ENCODE results near the gene KCTD16.
A peak's percentile ranks its signal among the peaks of the same experiment; 100 is the strongest.

The KCTD16 gene

DNA sequence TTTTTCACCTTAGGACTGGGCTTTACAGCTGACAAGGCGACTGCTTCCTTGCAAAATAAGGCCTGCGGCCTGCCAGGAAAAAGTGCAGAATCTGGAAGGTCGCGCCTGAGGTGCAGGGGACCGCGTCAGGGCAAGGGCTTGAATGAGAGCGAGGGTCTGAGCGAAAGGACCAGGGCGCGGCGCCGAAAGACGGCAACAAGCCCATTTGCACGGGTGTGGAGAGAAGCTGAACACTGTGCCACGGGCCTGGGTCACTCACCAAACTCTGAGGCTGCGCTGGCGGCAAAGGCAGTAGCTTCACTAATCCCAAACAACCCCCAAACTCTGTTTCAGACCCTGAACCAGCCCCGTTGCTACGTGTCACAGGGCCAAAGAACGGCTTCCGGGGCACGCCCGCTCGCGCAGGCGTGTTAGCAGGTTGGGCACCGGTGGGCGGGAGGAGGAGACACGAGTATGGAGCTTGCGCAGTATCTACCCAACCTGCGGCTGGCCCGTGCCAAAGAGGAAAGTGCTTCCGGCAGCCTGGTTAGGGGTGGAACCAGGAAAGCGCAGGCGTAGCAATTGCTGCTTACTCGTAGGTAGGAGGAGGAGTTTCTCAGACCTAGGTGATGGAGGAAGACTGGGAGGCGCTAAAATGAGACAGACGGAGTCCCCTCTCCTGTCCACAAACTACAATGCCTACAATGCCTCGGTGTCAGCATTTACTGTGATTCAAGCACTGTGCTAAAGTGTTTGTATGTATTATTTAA lies at the start of gene KCTD16, which contains the start of gene YIPF5:
KCTD16 (plus strand) TSS at position 598 of the 749 bp plus-strand sequence.
YIPF5 (minus strand) TSS at position 384 of the 749 bp plus-strand sequence. CDS start 704 bp downstream, outside the sequence.
- DNase-seq, result peak; percentile 73 to 97 (median 90)

DNA sequence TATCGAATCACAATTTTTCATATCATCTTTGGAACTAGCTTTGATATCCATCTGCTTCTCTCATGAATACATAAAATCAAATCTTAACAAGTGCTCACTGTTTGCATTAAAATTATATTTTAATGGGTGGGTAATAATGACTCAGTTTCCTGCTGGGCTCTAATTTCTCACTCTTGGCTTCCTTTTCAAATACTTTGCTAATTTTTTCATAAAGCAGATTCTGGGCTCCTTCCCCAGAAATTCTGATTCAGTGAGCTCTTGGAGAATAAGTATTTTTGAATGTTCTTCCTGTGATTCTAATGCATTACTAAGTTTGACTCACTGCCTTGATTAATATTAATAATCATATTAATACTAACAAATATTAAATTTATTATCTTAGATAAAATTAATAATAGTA lies 49.1 kb upstream of the KCTD16 start:
- no peak for DNase-seq

DNA sequence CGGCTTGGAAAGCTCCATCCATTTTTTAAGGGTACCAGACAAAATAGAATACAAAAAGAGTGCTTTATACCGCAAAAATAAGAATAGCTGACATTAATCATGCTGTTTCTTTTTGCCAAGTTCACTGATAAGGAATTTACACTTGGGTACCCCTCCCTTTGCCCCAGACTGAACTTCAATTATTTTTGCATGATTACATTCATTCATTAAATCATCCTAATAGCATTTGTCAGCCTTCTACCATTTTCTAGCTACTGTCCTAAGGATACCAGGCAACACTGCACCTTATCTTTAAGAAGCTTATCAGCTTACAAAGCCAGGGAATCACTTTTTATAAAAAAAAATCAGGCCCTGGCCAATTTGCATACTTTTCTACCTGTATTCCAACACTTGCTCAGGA lies 48.6 kb upstream of the KCTD16 start:
- no peak for DNase-seq

DNA sequence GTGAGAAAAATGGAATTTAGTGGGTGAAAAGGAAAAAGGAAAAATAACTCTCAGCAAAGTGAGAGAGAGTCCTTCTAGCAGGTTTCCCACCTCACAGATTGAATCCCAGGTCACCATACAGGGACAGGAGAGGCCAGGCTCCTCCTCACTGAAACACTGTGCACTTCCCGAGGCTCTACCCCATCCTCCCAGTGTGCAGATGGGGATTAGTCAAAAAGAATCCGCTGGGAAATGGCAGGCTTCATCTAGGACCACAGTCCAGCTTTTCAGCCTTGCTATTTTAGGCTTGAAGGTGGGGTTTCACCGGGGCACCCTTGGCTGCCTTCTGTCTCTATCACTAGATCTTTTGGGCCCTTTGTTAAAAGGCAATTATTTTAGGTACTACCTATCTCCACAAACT lies 48.0 kb upstream of the KCTD16 start:
- no peak for DNase-seq

DNA sequence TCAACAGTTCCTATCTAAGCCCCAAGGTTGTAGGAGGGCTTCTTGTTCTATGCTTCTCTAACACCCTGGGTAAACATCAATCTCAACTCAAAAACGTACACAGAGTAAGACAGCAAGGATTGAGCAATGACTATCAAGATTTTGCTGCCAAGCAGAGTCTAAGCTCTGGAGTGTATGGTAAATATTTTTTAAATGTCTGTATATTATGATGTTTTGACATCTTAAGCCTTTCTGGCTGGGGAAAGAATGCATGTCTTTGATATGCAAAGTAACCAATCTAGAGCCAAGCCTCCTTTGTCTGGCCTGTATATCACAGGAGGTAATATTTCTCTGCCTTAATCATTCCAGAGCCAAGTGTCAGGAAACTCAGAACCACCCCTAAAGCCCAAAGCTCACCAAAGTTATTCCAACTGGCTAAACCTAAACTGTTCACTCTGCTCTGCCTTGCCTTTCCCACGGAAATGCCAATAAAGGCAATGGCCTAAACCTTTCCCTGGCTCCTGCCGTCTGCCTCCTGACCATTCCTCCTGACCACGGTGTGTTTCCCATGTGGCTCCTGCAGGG lies 45.4 kb upstream of the KCTD16 start:
- no peak for DNase-seq

DNA sequence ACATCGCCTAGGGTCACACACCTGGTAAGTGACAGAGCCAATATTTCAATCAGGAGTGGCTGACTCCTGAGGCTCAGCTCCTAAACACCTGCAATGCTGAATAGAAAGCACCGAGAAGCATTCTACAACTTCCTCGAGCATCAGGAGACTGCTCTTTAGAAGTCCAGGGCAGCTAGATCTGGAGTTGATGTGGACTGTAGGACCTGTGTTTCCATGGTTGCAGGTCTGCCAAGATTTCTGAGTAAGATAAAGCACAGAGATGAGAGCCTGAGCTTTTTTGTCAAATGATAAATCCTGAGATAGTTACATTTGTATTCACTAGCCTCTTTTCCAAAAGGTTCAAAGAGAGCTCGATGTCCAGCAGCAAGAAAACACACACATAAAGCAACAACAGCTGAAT lies 44.0 kb upstream of the KCTD16 start:
- DNase-seq, result no peak

DNA sequence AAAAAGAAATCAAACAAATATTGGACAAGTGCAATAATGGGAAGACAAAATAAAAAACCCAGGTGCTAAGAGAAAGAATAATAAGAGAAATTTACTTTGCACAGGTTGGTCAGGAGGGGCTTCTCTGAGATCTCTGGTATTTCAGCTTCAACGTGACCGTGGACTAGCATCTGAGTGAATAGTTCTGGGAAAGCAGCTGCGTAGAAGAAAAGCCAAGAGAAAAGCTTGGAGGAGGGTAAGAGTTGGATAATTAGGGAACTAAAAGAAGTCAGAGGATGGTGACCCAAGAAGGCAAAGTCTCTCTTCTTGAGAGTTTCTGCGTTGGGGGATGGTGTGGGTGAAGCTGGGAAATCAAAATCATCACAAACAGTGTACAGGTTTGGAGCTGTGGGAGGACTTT lies 41.8 kb upstream of the KCTD16 start:
- DNase-seq, result no peak

DNA sequence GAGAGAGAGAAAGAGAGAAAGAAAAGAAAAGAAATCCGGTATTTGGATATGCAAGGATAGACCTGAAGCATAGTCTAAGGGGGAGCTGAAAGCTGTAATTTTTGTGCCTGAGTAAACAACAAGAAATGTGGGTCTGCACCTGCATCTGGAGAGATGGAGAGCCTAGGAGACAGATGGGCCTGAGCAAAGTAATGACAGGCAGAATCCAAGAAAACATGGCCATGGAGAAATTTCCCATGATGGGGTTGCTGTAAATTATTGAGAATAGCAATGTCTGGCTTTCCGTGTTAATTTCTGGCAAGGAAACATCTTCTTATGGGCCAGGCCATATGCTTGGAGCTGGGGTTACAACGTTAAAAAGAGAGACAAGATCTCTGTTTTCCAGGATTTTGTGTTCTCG lies 40.4 kb upstream of the KCTD16 start:
- no peak for DNase-seq

DNA sequence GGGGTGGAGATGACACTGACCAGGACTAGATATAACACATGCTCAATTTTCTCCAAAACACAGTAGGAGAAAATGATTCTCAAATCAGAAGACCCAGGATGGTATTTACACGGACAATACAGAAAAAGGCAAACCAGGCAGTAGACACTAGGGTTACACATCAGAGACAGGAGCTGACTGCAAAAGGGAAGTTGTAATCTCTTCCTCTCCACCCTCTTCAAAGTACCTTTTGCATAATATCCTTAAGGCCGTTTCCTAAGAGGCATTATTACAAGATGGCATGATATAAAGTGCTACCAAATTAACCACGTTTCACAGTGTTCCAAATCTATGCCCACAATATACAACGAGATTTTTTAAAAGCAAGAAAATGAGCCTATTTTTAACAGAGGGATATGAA lies 39.4 kb upstream of the KCTD16 start:
- no peak for DNase-seq

DNA sequence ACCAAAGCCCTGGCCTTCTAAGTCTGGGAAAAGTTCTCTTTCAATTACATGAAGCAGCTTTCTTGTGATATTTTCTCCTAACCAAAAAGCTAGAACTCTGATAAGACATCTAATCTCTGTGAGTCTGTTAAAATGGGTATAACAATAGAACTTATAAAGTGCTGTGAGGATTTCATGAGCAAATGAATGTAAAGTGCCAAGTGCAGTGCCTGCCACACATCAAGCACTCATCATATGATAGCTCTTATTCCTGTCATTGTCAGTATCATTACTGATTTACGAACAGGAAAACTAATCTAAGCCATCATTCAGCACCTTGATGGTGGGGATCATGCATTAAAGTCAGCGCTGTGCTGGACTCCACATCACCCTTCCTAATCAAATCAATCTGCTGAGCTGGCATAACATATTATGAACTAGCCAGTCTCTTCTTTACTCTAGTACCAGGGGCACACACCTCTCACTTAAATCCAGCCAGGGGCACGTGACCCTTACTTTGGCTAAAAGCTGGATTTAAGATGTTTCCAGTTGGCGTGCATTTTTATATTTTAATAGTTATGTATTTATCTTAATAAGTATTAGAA lies 37.5 kb upstream of the KCTD16 start:
- no peak for DNase-seq

DNA sequence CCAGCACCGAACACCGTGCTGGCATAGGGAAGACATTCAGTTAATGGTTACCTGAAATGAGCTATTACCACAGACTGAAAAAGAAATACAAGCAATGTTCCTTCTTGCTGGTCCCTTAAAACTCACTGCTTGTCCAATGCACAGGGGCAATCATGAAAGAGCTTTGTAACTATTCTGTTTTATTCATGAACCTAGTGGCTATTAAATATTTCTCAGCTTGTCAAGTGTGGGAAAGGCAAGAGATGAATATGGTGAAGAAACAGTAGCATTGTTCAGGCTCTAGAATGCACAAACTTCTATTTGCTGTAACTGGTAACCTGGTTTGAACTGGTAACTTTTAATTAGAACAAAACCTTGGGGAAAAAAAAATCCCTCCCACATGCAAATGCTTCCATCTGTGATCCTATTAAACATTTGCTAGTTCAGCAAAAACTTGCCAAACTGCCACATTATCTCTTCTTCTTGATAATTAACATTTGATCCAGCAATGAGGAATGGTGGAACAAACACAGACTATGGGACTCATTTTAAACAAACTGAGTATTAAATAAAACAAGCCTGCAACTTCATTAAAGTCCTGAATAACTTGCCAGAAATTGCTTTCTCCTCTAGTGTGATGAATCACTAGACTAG lies 36.4 kb upstream of the KCTD16 start:
- DNase-seq, result no peak

DNA sequence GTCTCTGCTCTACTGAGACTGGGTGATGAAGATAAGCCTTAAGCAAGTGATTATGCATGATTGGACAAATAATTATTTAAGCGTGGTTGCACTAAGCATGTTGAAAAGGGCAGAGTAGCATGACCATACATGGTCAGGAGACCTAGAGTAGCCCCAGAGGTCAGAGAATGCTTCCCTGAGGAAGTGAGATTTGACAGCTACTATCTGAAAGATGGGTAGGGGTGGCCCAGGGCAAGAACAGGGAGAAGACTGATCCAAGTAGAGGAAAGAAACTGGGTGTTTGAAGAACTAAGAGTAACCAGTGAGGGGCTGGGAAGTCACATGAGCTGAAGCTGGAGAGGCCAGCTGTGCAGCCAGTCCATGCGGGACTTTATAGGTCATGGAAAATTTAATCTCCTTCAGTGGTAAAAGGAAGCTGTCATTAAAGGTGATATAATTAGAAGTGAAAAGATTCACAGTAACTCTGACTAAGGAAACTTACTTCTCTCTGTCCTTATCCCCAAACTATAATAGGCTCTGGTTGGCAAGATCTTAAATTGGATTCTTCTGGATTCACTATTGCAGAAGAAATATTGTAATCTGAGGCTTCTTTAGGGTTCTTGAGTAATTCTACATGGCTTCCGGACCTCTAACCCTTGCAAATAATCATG lies 35.4 kb upstream of the KCTD16 start:
- no peak for DNase-seq

DNA sequence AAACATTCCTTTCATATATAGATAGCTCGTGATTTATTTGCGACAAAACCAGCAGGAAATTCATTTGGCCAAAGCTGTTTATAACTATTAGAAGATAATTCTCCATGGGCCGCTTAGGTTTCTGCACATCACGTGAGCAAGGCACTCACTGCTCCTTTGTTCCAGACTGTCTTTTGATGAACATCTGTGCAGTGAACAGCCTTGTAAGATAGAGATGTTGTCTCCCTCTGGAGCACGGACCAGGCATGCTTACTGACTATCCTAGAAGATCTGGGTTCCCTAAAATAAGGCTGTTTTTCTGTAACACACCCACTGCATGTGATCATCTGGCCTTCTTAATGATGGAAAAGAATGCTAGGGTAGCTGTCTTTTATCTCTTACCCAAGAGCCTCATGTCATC lies 31.1 kb upstream of the KCTD16 start:
- DNase-seq, result peak in 17 of 56 donors; percentile 0 to 28 (median 5)

DNA sequence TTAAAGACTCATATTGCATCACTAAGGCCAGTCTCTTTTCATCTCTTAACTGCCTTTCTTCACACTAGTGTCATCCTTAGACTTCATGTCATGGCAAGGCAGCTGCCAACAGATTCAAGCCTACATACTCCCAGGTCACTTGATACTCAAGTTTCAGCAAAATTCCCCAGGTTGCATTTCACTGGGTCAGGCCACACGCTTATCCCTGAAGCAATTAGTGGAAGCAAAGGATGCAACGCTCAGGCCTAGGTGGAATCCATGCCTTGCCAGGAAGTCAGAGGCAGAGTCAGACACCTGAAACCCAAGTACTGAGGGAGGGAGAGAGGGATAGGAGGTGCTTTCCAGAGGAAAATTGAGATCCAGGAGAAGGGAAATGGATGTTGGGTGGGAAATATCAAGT lies 29.1 kb upstream of the KCTD16 start:
- no peak for DNase-seq

DNA sequence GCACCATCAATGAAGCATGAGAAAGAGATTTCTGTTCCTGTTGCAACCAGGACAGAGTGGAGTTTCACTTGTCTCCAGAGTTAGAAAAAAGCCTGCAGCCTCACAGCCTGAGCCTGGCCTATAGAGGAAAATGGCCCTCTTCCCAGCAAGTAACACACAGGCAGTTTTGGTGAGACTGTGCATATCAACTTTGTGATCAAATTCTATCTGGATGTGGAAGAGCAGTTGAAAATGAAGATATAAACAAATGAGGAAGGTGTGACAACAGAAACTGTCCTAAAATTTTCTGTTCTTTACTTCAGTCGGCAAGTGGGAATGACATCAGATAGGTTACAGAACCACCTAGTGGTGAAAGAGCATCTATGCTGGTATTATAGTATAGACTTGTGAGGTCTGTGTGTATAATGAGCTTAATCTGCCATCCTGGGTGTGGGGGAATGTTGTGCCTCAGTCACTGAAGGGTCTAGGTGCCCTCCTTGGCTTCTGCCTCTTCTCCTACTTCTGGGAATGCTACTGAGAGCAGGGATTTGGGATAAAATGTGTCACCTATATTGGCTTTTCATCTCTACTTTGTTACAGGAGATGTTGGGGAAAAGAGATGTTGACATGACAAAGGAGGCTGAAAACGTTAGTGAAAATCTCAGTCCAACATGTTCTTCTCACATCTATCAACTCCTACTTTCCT lies 28.4 kb upstream of the KCTD16 start:
- DNase-seq, result peak in 1 of 56 donors; percentile 5

DNA sequence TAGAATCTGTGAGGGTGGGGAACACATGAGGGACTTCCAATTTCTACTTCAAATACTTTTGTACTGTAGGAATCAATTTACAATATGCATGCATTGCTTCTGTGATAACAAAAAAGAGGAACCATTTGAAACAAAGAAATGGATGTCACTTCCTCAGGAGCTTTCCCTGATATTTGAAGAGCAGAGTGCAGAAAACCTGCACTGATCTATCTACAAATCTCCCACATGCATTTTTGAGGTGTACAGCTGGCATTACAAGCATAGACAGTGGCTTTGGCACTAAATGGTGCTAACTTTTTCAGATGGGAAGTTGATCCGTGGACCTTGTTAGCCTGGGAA lies 27.9 kb upstream of the KCTD16 start:
- no peak for DNase-seq

DNA sequence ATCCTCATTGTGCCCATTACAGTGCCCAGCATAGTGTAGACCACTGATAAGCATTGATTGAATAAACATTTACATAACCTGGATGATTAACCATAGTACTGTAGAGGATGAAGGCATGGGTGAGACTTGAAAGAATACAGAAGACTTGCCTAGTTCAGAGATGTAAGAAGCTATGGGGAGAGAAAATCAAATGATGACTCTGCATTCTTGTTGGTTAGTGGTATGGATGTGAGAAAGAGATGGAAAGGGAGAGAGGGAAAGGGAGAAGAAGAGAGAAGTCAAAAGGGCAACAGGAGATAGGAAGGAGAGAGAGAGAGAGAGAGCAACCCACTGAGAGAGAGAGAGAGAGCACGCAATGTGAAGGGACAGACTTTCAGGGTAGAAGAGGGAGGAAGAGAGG lies 27.0 kb upstream of the KCTD16 start:
- no peak for DNase-seq

DNA sequence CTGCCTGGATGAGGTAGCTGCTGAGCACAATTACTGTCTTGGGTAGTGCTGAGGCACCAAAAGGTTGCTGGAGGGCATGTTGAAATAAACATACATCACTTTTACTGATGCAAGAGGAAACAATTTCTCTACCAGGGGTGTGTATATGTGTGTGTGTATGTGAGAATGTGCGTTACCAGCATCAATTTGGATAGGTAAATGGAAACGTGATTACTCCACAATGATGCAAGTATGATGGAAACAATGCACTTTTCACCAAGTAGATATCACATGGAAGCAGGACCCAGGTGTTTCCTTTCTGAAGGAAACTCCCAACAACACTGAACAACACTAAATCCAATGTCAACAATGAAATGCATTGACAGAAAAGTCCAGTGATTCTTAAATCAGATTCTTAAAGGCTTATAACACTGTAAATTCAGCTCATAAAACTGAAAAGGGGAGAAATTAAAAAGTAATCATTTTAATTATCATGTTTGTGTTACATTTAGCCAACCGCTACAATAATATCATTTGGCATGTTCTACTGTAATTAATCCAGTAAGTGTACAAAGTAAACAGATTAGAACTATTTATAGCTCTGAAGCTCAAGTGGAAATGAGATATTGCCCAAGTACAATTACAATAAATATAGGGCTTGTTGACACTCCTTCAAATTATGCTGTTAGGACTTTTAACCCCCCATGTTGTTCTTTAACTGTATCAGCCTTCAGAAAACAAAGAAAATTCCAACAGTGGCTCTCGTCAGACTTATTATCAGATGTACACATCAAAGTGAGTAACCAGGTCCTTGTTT lies 25.5 kb upstream of the KCTD16 start:
- no peak for DNase-seq

DNA sequence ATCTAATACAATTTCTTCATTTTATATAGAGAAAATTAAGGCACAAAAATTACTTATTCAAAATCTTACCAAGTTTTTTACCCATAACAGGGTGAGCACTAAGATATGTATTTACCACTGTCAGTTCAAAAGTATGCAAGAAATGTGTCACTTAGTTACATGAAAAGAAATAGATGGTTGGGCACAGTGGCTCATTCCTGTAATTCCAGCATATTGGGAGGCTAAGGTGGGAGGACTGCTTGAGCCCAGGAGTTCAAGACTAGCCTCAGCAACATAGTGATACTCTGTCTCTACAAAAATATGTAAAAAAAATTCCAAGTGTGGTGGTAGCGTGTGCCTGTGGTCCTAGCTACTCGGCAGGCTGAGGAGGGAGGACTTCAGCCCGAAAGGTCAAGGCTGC lies 19.6 kb upstream of the KCTD16 start:
- DNase-seq, result no peak

DNA sequence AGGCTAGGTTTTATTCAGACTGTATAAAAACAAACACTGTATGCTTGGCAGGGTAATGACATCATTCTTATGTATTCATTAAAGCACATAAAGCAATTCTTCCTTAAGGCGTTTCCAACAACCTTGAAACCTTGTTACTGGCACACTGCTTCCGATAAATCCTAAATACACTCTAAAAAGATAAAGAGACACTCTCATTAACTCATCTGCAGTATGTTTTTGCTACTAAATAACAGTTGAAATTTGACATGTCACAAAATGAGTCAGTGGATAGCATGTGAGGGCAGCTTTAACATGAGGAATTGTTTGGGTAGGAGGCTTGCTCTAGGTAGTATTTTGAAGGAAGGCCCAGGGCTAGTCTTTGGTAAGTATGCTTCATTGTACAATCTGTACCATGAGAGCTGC lies 13.9 kb upstream of the KCTD16 start:
- no peak for DNase-seq

DNA sequence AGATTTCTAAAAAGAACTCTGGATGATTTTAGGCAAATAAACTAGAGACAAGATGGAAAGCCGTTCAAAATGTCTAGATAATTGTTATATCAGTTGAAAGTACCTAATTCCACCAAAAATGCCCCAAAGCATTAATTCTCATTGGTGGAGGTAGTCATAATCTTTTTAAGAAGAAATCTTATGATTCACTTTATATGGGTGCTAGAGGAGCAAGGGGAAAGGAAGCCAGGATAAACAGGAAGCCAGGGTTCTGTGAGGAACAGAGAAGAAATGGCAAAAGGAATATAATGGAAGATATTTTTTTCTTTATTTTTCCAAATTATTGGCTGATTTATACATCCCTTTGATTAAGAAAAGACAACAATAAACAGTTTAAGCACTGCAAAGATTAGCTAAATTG lies 8.0 kb upstream of the KCTD16 start:
- no peak for DNase-seq

Data from nucleus accumbens (tissue), 56 donors.